MG63 (cell line): Measurements from ENCODE around the gene SETDB2. TPM values are rescaled to one million over a fixed set of nuclear protein-coding genes. Genes with fewer than 3 reads are reported as not detected.

Experiments
- DNase-seq: peaks from one replicate; pipeline ENCODE4 v3.0.0-alpha.2; 2020
- H3K27me3 ChIP-seq: fragments of 250-450 bp; sonication (Bioruptor Pico); 2 replicates; pipeline ENCODE4 v1.5.1; 2020; ENCODE audit warnings: mild to moderate bottlenecking, moderate library complexity
- H3K36me3 ChIP-seq: fragments of 250-450 bp; sonication (Bioruptor Pico); 2 replicates; pipeline ENCODE4 v1.5.1; 2020; ENCODE audit warnings: mild to moderate bottlenecking, moderate library complexity
- H3K4me3 ChIP-seq: fragments of 250-450 bp; sonication (Bioruptor Pico); 2 replicates; pipeline ENCODE4 v1.5.1; 2020; ENCODE audit warnings: mild to moderate bottlenecking, moderate library complexity
- H3K9me3 ChIP-seq: fragments of 250-450 bp; sonication (Bioruptor Pico); 2 replicates; pipeline ENCODE4 v1.5.1; 2020; ENCODE audit warnings: mild to moderate bottlenecking, moderate library complexity
- total RNA-seq: library from RNA; depleted of rRNA; stranded (reverse); fragments of >200 nt; shearing (Covaris generic); gene quantifications from 2 replicates; pipeline ENCODE4 v1.2.3, GENCODE V29; 2014; ENCODE audit warnings: low replicate concordance

SETDB2 gene
- total RNA-seq, 1 experiment from 2014 or later, result 1.6 TPM

DNA sequence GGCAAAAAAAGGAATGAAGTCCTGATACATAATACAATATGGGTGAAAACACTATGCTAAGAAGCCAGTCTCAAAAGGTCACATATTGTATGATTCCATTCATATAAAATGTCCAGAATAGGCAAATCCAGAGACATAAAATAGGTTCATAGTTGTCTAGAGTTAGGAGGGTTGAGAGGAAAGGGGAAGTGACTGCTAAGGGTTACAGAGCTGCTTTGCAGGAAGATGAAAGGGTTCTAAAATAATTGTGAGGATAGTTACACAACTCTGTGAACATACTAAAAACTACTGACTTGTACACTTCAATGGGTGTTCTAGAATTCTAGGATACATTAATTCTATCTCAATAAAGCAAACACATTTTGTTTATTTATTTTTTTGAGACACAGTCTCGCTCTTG, 25.9 kb upstream of the SETDB2 start:
- DNase-seq, result no peak
- Histone ChIP-seq H3K9me3 (no peaks in the 10 kb centered on the region), H3K36me3 (no peaks in the 10 kb centered on the region), H3K27me3 (no peaks in the 10 kb centered on the region), H3K4me3 (no peak overlapping the region)

- DNase-seq, result peak; percentile 3
- H3K36me3 ChIP-seq, result no peaks in the 10 kb centered on the region
- H3K27me3 ChIP-seq, result no peaks in the 10 kb centered on the region
- H3K4me3 ChIP-seq, result no peak overlapping the region
- no peaks in the 10 kb centered on the region for H3K9me3 ChIP-seq
These were observed 24.8 kb upstream of the SETDB2 start for GRCh38 chr13:49419276-49419675.

- DNase-seq, result no peak
- H3K27me3 ChIP-seq, result no peaks in the 10 kb centered on the region
- no peak overlapping the region for H3K4me3 ChIP-seq
- H3K36me3 ChIP-seq, result no peaks in the 10 kb centered on the region
- H3K9me3 ChIP-seq, result no peaks in the 10 kb centered on the region
These were observed 22.7 kb upstream of the SETDB2 start for GRCh38 chr13:49421391-49421790.

- no peak for DNase-seq
- Histone ChIP-seq H3K4me3 (no peak overlapping the region), H3K36me3 (no peaks in the 10 kb centered on the region), H3K27me3 (no peaks in the 10 kb centered on the region), H3K9me3 (no peaks in the 10 kb centered on the region)
These were observed 20.0 kb upstream of the SETDB2 start for GRCh38 chr13:49424011-49424560.

DNA sequence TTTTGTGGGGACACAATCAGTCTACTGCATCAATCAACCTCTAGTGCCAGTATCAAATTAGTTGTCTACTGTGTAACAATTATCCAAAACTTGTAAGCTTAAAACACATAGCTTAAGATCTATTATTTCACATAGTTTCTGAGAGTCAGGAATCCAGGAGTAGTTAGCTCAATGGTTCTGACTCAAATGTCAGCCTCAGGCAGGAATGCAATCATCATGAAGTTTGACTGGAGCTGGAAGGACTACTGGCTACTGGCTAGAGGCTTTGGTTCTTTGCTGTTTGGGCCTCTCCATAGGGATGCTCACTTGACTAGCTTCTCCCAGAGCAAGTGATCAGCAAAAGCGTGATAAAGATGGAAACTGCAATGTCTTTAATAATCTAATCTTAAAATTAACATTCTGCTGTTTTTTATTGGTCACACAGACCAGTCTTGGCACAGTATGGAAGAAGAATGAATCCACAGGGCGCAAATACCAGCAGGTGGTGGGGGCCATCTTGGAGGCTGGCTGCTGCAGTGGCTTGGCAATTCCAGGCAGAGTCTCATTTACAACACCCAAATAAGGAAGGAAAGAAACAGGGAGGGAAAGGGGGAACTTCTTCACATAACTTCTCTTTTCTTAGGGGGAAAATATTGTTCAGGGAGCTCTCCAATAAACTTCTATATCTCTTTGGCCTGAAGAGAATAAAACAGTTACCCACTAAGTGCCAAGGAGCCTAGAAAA, 15.9 kb upstream of the SETDB2 start:
- H3K4me3 ChIP-seq, result no peak overlapping the region
- no peaks in the 10 kb centered on the region for H3K9me3 ChIP-seq
- peaks cover 4% of the 10 kb centered on the region; the same call in 1 of the 2 replicates for H3K36me3 ChIP-seq
- H3K27me3 ChIP-seq, result no peaks in the 10 kb centered on the region
- DNase-seq, result no peak

DNA sequence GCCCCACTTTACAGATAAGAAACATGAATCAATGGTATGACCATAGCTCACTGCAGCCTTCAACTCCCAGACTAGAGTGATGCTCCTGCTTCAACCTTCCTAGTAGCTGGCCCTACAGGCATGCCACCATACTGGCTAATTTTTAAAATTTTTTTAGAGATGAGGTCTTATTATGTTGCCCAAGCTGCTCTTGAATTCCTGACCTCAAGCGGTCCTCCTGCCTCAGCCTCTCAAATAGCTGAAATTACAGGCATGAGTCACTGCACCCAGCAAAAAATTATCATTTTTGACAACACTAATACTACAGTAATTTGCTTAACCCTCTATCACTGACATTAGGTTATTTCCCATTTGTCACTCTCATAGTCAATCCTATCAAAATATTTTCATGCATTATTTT, 15.0 kb upstream of the SETDB2 start:
- no peak overlapping the region for H3K4me3 ChIP-seq
- peaks cover 4% of the 10 kb centered on the region; the same call in 1 of the 2 replicates for H3K36me3 ChIP-seq
- no peak for DNase-seq
- H3K27me3 ChIP-seq, result no peaks in the 10 kb centered on the region
- no peaks in the 10 kb centered on the region for H3K9me3 ChIP-seq

- DNase-seq, result no peak
These were observed 8.1 kb upstream of the SETDB2 start for GRCh38 chr13:49435992-49436391.

DNA sequence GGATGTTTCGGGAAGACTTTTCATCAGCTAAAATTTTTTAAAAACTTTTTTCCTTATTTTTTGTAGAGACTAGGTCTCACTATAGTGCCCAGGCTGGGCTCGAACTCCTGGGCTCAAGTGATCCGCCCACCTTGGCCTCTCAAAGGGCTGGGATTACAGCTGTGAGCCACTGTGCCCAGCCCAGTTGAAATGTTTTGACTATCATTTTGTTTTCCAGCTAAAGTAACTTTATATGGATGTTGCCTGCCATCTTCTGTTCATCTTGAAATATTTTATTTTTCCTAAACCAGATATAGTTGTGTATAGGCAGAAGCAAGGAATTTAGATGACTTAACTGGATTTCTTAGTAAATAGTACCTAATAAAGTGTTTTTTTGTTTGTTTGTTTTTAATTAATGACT, 7.2 kb upstream of the SETDB2 start:
- no peaks in the 10 kb centered on the region for H3K9me3 ChIP-seq
- H3K27me3 ChIP-seq, result no peaks in the 10 kb centered on the region
- peak; percentile 8 for DNase-seq
- no peak overlapping the region for H3K4me3 ChIP-seq
- peaks cover 4% of the 10 kb centered on the region for H3K36me3 ChIP-seq

More at GRCh38 chr13:49435992-49436391, 8.1 kb upstream of the SETDB2 start:
- Histone ChIP-seq H3K27me3 (no peaks in the 10 kb centered on the region), H3K9me3 (no peaks in the 10 kb centered on the region), H3K36me3 (peaks cover 4% of the 10 kb centered on the region; the same call in 1 of the 2 replicates), H3K4me3 (no peak overlapping the region)

- Histone ChIP-seq H3K36me3 (peaks cover 3% of the 10 kb centered on the region), H3K4me3 (no peak overlapping the region), H3K27me3 (no peaks in the 10 kb centered on the region), H3K9me3 (no peaks in the 10 kb centered on the region)
- no peak for DNase-seq
These were observed 6.4 kb upstream of the SETDB2 start for GRCh38 chr13:49437705-49438104.

DNA sequence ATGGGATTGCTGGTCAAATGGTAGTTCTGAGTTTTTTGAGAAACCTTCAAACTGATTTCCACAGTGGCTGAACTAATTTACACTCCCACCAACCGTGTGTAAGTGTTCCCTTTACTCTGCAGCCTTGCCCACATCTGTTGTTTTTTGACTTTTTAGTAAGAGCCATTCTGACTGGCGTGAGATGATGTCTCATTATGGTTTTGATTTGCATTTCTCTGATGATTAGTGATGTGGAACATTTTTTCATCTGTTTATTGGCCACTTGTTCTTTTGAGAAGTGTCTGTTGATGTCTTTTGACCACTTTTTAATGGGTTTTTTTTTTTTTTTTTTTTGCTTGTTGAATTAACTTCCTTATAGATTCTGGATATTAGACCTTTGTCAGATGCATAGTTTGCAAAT, 4.5 kb upstream of the SETDB2 start:
- Histone ChIP-seq H3K4me3 (no peak overlapping the region), H3K36me3 (no peaks in the 10 kb centered on the region; the same call in 1 of the 2 replicates), H3K9me3 (no peaks in the 10 kb centered on the region), H3K27me3 (no peaks in the 10 kb centered on the region)
- DNase-seq, result no peak

- H3K4me3 ChIP-seq, result no peak overlapping the region
- H3K36me3 ChIP-seq, result no peaks in the 10 kb centered on the region; the same call in 1 of the 2 replicates
- no peaks in the 10 kb centered on the region for H3K27me3 ChIP-seq
- DNase-seq, result no peak
- no peaks in the 10 kb centered on the region for H3K9me3 ChIP-seq
These were observed 2.8 kb upstream of the SETDB2 start for GRCh38 chr13:49441312-49441711.

- no peaks in the 10 kb centered on the region for H3K27me3 ChIP-seq
- no peaks in the 10 kb centered on the region; the same call in 1 of the 2 replicates for H3K36me3 ChIP-seq
- no peaks in the 10 kb centered on the region for H3K9me3 ChIP-seq
- DNase-seq, result no peak
- no peak overlapping the region for H3K4me3 ChIP-seq
These were observed 2.2 kb upstream of the SETDB2 start for GRCh38 chr13:49441846-49442245.

GRCh38 chr13:49443357-49443703, 744 bp upstream of the SETDB2 start:
- peak; percentile 2 for DNase-seq

DNA sequence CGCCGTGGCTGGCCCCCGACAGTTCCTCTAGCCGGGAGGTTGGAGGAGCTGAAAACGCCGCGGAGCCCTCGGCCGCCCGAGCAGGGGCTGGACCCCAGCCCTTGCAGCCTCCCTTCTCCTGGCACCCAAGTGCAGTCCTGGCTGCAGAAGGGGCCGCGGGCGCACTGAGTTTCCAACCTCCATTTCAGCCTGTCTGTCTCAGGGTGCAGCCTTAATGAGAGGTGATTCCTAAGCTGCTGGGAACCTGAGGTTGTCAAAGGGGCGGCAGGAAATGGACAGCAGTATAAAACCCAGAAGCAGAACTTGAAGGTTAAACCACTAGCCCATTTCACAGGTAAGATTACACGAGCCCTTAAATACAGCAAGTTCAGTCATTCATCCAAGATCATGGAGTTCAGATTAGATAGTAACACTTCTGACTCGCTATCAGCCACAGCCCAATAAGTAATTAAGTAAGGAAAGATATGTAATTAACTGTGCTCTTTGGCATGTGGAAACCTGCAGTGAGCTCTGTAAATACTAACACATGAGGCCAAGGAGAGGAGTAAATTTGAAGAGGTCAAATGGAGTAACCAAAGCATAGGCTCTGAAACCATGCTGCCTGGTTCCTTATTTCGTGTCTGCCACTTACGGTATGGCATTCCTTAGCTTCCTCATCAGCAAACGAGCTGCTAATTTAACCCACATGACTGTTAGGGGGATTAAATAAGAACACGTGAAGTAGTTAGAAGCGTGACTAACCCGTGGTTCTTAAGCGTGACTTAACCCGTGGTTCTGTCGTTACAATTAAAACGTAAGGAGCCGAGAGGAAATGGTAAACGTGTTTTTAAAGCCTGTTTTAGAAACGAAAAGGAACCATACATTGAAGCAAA, 686 bp downstream of the SETDB2 start:
- Histone ChIP-seq H3K9me3 (no peaks in the 10 kb centered on the region), H3K27me3 (no peaks in the 10 kb centered on the region), H3K4me3 (peak overlapping the region; percentile 71), H3K36me3 (no peaks in the 10 kb centered on the region; the same call in 1 of the 2 replicates)
- DNase-seq, result no peak

More at GRCh38 chr13:49443357-49443703, 744 bp upstream of the SETDB2 start:
- H3K36me3 ChIP-seq, result no peaks in the 10 kb centered on the region; the same call in 1 of the 2 replicates
- no peaks in the 10 kb centered on the region for H3K27me3 ChIP-seq
- no peaks in the 10 kb centered on the region for H3K9me3 ChIP-seq
- peak overlapping the region; percentile 71 for H3K4me3 ChIP-seq

DNA sequence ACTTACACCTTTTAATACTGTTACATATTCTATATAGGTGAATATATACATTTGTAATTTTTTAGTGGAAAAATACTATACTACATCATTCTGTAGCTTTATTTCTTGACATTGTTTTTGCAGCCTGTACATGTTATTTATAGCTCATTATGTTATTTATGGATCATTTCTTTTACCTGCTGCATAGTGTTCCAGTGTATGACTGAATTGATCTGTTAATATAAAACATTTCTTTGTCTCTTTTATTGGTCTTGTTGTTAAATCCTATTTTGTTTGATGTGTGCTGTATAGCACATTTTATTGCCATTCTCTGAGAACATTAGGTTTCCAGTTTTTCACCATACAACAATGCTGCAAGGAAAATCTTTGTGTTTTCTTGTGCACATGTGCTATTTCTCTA, 2.4 kb downstream of the SETDB2 start:
- no peak overlapping the region for H3K4me3 ChIP-seq
- no peaks in the 10 kb centered on the region; the same call in 1 of the 2 replicates for H3K36me3 ChIP-seq
- H3K27me3 ChIP-seq, result no peaks in the 10 kb centered on the region
- no peaks in the 10 kb centered on the region for H3K9me3 ChIP-seq
- no peak for DNase-seq

- Histone ChIP-seq H3K9me3 (no peaks in the 10 kb centered on the region), H3K27me3 (no peaks in the 10 kb centered on the region), H3K36me3 (no peaks in the 10 kb centered on the region; the same call in 1 of the 2 replicates), H3K4me3 (no peak overlapping the region)
- no peak for DNase-seq
These were observed 4.7 kb downstream of the SETDB2 start for GRCh38 chr13:49448753-49449152.

DNA sequence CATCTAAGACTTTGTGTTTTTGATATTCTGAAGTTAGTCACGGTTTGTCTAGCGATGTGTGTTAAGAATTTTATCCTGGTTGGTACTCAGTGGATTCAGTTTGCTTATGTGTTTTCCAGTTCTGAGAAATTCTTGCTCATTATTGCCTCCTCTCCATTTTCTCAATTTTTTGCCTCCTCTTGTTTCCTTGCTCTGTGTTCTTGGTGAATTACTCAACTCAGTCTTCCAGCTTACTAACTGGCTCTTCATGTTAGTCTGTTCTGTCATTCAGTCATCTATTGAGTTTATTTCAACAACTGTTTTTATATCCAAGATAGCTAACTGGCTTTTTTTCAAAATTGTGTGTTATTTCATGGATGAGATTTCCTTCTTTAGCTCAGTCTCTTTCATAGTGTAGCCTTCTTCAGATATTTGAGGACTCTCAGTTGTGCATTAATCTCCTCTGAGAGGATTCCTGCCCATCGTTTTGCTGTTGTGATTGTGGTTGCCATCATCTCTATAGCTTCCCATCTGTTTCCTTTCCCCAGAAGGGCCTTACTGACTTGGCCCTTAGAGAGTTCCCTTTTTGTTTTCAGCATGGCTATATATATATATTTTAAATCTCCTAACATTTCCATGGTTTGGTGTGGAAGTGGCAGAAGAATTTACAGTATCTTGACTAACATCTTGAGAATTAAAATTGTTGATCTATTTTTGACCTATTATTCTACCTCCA, 6.2 kb downstream of the SETDB2 start:
- H3K27me3 ChIP-seq, result no peaks in the 10 kb centered on the region
- H3K36me3 ChIP-seq, result no peaks in the 10 kb centered on the region; the same call in 1 of the 2 replicates
- H3K9me3 ChIP-seq, result no peaks in the 10 kb centered on the region
- no peak for DNase-seq
- no peak overlapping the region for H3K4me3 ChIP-seq
